Stimulated activated naive CD8-positive, alpha-beta T cell treated with anti-CD3 and anti-CD28 coated beads, Interleukin-15, Interleukin-2, amounts not matched to agents 100 ng/mL and 50 ng/mL, for 24 hours (primary cell): ENCODE results near the gene HSPG2.

Source experiments
- H3K27ac Mint-ChIP-seq: one replicate; pipeline ENCODE4 v1.8.0; 2021; ENCODE audit warnings: mild to moderate bottlenecking, mixed read lengths
- H3K27me3 Mint-ChIP-seq: one replicate; pipeline ENCODE4 v1.8.0; 2021; ENCODE audit warnings: mixed read lengths
- H3K36me3 Mint-ChIP-seq: one replicate; pipeline ENCODE4 v1.8.0; 2021; ENCODE audit warnings: low read depth, mixed read lengths
- H3K4me1 Mint-ChIP-seq: one replicate; pipeline ENCODE4 v1.8.0; 2021; ENCODE audit warnings: low read depth, mixed read lengths
- H3K4me3 Mint-ChIP-seq: one replicate; pipeline ENCODE4 v1.8.0; 2021; ENCODE audit warnings: mild to moderate bottlenecking, mixed read lengths
- H3K9me3 Mint-ChIP-seq: one replicate; pipeline ENCODE4 v1.8.0; 2021; ENCODE audit warnings: mixed read lengths

HSPG2 gene

GRCh38 chr1:21903638-21904453 is 33.3 kb downstream of the HSPG2 start:
- Mint-ChIP-seq H3K36me3 (no peaks in the 10 kb centered on the region), H3K4me1 (peaks cover 16% of the 10 kb centered on the region), H3K4me3 (no peak overlapping the region), H3K27ac (no peak overlapping the region), H3K27me3 (no peaks in the 10 kb centered on the region), H3K9me3 (no peaks in the 10 kb centered on the region)

GRCh38 chr1:21902026-21903012 is 34.8 kb downstream of the HSPG2 start:
- Mint-ChIP-seq H3K36me3 (no peaks in the 10 kb centered on the region), H3K9me3 (no peaks in the 10 kb centered on the region), H3K4me3 (no peak overlapping the region), H3K27ac (no peak overlapping the region), H3K27me3 (no peaks in the 10 kb centered on the region), H3K4me1 (peaks cover 16% of the 10 kb centered on the region)

DNA sequence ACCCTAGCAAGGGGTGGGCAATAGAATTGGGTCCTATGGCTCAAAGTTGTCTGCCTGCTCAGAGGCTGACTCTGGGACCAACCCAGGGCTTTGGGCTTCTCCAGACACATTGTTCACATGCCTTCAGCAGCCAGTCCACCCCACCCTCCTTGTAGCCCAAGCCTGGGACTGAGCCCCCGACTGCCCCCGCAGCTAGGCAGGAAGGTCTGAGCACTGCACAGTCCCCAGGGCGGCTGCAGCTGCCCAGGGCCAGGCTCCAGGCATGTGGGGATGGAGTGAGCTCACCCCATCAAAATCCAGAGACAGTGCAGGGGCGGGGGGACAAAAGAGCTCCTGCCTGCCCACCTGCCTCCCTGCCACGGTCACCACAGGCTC is 35.6 kb downstream of the HSPG2 start:
- Mint-ChIP-seq H3K4me1 (peaks cover 16% of the 10 kb centered on the region), H3K4me3 (no peak overlapping the region), H3K9me3 (no peaks in the 10 kb centered on the region), H3K27me3 (no peaks in the 10 kb centered on the region), H3K27ac (no peak overlapping the region), H3K36me3 (no peaks in the 10 kb centered on the region)

DNA sequence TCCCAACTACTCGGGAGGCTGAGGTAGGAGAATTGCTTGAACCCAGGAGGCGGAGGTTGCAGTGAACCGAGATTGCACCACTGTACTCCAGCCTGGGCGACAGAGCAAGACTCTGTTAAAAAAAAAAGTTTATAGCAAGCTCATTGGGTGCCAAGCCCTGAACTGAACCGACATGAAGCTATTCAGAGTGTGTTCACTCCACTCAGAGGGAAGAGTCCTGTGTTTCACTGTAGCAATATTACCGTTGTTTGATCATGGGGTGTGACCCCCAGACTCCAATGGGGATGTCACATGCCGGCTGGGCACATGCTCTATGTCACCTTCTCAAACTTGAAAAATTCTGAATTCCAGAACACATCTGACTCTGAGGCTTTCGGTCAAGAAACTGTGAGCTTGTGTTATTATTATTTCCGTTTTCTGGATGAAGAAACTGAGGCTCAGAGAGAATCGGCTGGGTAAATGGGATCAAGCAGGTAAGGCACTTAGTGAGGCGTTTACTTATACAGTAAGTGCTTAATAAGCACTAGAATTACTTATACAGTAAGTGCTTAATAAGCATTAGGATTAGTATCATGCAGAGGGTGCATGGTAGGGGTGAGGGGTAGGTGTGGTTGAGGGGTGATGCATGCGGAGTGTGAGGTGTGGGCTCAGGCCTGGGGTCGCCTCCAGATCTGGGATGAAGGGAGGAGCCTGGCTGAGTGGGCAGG is 36.2 kb downstream of the HSPG2 start:
- Mint-ChIP-seq H3K4me1 (peaks cover 16% of the 10 kb centered on the region), H3K9me3 (no peaks in the 10 kb centered on the region), H3K27me3 (no peaks in the 10 kb centered on the region), H3K36me3 (no peaks in the 10 kb centered on the region), H3K4me3 (no peak overlapping the region), H3K27ac (no peak overlapping the region)

DNA sequence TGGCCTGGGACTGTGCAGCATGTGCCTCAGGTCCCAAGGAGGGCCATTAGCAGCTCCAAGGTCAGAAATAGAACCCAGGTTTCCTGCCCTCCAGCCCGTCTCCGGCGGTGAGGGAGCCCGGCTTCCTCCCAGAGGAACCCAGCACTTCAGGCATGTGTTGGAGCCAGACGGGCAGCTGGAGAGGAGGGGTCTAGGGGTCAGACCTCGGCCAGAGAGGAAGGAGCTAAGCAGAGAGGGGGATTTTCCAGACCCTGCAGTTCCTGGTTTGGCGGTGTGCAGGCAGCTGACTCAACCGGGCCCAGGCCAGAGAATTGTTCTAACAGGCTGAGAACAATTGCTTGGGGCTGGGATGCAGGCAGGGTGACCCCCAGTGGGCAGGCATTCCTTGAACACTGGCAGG is 37.1 kb downstream of the HSPG2 start:
- no peak overlapping the region for H3K4me3 Mint-ChIP-seq
- H3K27me3 Mint-ChIP-seq, result no peaks in the 10 kb centered on the region
- H3K4me1 Mint-ChIP-seq, result peaks cover 11% of the 10 kb centered on the region
- no peaks in the 10 kb centered on the region for H3K9me3 Mint-ChIP-seq
- no peak overlapping the region for H3K27ac Mint-ChIP-seq
- no peaks in the 10 kb centered on the region for H3K36me3 Mint-ChIP-seq

DNA sequence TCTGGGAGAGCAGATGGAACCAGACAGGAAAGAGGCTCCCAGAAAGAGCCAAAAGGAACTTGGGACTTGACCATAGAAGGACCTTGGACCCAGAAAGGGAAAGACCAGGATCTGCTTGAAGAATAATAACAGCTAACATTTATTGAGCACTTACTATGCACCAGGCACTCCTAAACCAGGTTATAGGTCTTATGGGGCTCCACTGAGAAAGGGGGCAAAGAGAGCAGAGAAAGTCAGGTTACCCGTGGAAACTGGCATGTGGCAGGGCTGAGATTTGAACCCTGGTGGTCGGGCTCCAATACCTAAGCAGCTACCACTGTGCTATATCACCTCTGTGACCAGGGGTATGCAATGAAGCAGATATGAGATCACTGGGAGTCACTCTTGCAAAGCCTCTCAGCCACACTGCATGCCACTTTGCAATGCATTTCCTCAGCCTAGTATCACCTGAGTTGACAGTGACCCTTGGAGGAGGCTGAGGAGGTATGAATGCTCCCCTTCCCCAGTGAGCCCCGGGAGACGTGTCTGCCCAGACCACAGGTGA is 37.8 kb downstream of the HSPG2 start:
- Mint-ChIP-seq H3K27ac (no peak overlapping the region), H3K9me3 (no peaks in the 10 kb centered on the region), H3K27me3 (no peaks in the 10 kb centered on the region), H3K36me3 (no peaks in the 10 kb centered on the region), H3K4me1 (peaks cover 7% of the 10 kb centered on the region), H3K4me3 (no peak overlapping the region)

- H3K27ac Mint-ChIP-seq, result no peak overlapping the region
- no peaks in the 10 kb centered on the region for H3K4me1 Mint-ChIP-seq
- H3K36me3 Mint-ChIP-seq, result no peaks in the 10 kb centered on the region
- no peak overlapping the region for H3K4me3 Mint-ChIP-seq
- H3K27me3 Mint-ChIP-seq, result no peaks in the 10 kb centered on the region
- H3K9me3 Mint-ChIP-seq, result no peaks in the 10 kb centered on the region
Observed at GRCh38 chr1:21898326-21899200, 38.5 kb downstream of the HSPG2 start.

- no peaks in the 10 kb centered on the region for H3K36me3 Mint-ChIP-seq
- no peaks in the 10 kb centered on the region for H3K9me3 Mint-ChIP-seq
- H3K4me3 Mint-ChIP-seq, result no peak overlapping the region
- no peaks in the 10 kb centered on the region for H3K27me3 Mint-ChIP-seq
- no peaks in the 10 kb centered on the region for H3K4me1 Mint-ChIP-seq
- no peak overlapping the region for H3K27ac Mint-ChIP-seq
Observed at GRCh38 chr1:21897844-21898243, 39.3 kb downstream of the HSPG2 start.

DNA sequence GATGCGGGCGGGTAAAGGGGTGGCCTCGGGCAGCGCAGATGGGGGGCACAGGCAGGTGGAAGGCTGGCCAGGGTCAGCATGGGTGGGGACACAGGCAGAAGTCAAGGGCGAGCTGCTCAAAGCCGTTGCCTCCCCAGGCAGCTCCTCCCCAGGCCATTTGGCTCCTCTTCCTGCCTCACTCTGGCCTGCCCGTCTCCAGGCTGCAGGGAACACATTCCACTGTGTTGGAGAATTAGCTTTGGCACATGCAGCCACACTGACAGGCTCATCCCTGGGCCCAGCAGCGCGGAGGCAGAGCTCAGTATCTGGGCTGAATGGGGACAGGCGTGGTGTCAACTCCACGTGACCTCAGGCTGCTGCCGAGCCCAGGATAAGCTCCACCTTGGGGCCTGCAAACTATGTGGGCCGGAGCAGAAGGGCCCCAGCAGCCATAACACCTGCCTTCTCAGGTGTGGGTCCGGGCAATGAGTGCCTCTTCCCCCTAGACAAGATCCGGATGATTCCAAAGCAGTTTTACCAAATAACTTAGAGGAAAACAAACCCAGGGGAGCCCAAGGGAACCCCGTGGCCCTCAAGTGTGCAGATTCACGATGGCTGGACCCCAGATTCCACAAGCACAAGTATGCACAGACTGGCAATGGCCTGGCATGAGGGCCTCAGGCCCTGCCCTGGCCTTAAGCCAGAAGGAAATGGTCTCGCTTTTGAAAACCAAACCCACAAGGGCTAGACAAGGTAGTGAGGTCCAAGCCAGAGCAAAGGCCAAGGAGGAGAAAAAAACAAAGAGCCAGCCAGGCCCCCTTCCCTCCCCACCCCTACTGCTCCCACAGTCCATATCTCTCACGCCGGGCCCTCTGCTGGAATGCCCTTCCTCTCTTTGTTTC is 40.2 kb downstream of the HSPG2 start:
- H3K27me3 Mint-ChIP-seq, result no peaks in the 10 kb centered on the region
- H3K9me3 Mint-ChIP-seq, result no peaks in the 10 kb centered on the region
- no peak overlapping the region for H3K4me3 Mint-ChIP-seq
- no peak overlapping the region for H3K27ac Mint-ChIP-seq
- H3K36me3 Mint-ChIP-seq, result no peaks in the 10 kb centered on the region
- H3K4me1 Mint-ChIP-seq, result no peaks in the 10 kb centered on the region

DNA sequence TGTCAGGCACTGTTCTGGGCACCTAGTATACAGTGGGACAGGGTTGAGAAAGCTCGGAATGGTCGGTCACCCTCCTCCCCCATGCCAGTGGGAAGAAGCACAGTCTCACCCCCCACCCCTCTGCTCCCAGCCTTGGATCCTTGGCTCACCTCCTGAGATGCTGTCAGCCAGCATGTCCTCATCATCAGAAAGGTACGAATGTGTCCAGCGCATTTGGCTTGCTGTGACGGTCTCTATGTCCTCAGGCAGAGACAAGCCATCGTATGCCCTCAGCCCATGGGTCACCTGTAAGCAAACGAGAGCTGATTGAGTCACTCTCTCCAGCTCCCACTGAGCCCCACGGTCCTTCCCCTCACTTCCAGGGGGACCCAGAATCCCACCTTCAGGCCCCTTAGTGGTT is 41.1 kb downstream of the HSPG2 start:
- Mint-ChIP-seq H3K27ac (no peak overlapping the region), H3K27me3 (no peaks in the 10 kb centered on the region), H3K36me3 (no peaks in the 10 kb centered on the region), H3K4me1 (no peaks in the 10 kb centered on the region), H3K9me3 (no peaks in the 10 kb centered on the region), H3K4me3 (no peak overlapping the region)

GRCh38 chr1:21894034-21894881 is 42.9 kb downstream of the HSPG2 start:
- H3K4me3 Mint-ChIP-seq, result no peak overlapping the region
- H3K27me3 Mint-ChIP-seq, result no peaks in the 10 kb centered on the region
- H3K27ac Mint-ChIP-seq, result no peak overlapping the region
- no peaks in the 10 kb centered on the region for H3K36me3 Mint-ChIP-seq
- no peaks in the 10 kb centered on the region for H3K4me1 Mint-ChIP-seq
- no peaks in the 10 kb centered on the region for H3K9me3 Mint-ChIP-seq

GRCh38 chr1:21893046-21893805 is 43.9 kb downstream of the HSPG2 start:
- Mint-ChIP-seq H3K36me3 (no peaks in the 10 kb centered on the region), H3K4me1 (no peaks in the 10 kb centered on the region), H3K9me3 (no peaks in the 10 kb centered on the region), H3K4me3 (no peak overlapping the region), H3K27me3 (no peaks in the 10 kb centered on the region), H3K27ac (no peak overlapping the region)
